Naive thymus-derived CD4-positive, alpha-beta T cell (primary cell): ENCODE measurements around the gene FGFR2. TPM values are rescaled to one million over a fixed set of nuclear protein-coding genes. Genes with fewer than 3 reads are reported as not detected.

Source experiments
- ATAC-seq: fragments of 150-1000 bp; cut with Tn5 transposase; 2 replicates; pipeline ENCODE4 v1.10.0; 2021; ENCODE audit warnings: mild to moderate bottlenecking, moderate library complexity
- CTCF ChIA-PET: fragments of 350-600 bp; sonication (Branson Sonifier 250); formaldehyde crosslinking; loops from one replicate; lab custom pipeline; 2021; ENCODE audit warnings: antibody characterized with exemption; lab: Charles Lee
- POLR2A ChIA-PET: fragments of 350-600 bp; sonication (Branson Sonifier 250); formaldehyde crosslinking; loops from one replicate; lab custom pipeline; 2021; ENCODE audit warnings: antibody characterized with exemption, inconsistent platforms; lab: Charles Lee
- DNase-seq, 9 donors: peaks; one replicate each; pipeline versions ENCODE4 v3.0.0 to v3.0.0-alpha.2; 2020 to 2022; ENCODE audit warnings: mixed read lengths in 1 of 9
- H3K27ac ChIP-seq: one replicate; pipeline ENCODE4 v1.7.0; 2013; ENCODE audit warnings: mild to moderate bottlenecking, low read depth, low read length, moderate library complexity
- H3K27me3 ChIP-seq, 2 donors: one replicate each; pipeline ENCODE4 v1.7.0; 2013; ENCODE audit warnings: low read length in 2 of 2, mild to moderate bottlenecking in 2 of 2, moderate library complexity in 2 of 2; ENCODE audit not compliant: control insufficient read depth in 2 of 2, insufficient read depth in 2 of 2
- H3K36me3 ChIP-seq, 3 experiments: 1 replicate in 2 of 3; 2 replicates in 1 of 3; pipeline ENCODE4 v1.7.0; 2013; ENCODE audit warnings: low read length in 3 of 3, mild to moderate bottlenecking in 3 of 3, moderate library complexity in 1 of 3; ENCODE audit not compliant: insufficient read depth in 3 of 3, control insufficient read depth in 2 of 3
- H3K4me1 ChIP-seq, 2 donors: one replicate each; pipeline ENCODE4 v1.7.0; 2013; ENCODE audit warnings: low read length in 2 of 2, mild to moderate bottlenecking in 2 of 2, moderate library complexity in 1 of 2; ENCODE audit not compliant: control insufficient read depth in 2 of 2, insufficient read depth in 2 of 2
- H3K4me3 ChIP-seq: 2 replicates; pipeline ENCODE4 v1.7.0; 2013; ENCODE audit warnings: mild to moderate bottlenecking, low read length
- H3K9me3 ChIP-seq, 3 experiments: 1 replicate in 2 of 3; 2 replicates in 1 of 3; pipeline ENCODE4 v1.7.0; 2013; ENCODE audit warnings: low read length in 3 of 3; ENCODE audit not compliant: control insufficient read depth in 2 of 3
- H3K27ac Mint-ChIP-seq, 9 donors: one replicate each; pipeline ENCODE4 v1.8.0; 2020 to 2022; ENCODE audit warnings: mixed read lengths in 9 of 9, mild to moderate bottlenecking in 8 of 9, moderate library complexity in 5 of 9, inconsistent platforms in 2 of 9
- H3K27me3 Mint-ChIP-seq, 5 donors: one replicate each; pipeline ENCODE4 v1.8.0; 2021 to 2022; ENCODE audit warnings: mixed read lengths in 5 of 5, mild to moderate bottlenecking in 1 of 5
- H3K36me3 Mint-ChIP-seq, 5 donors: one replicate each; pipeline ENCODE4 v1.8.0; 2020 to 2022; ENCODE audit warnings: mixed read lengths in 5 of 5, mild to moderate bottlenecking in 3 of 5, inconsistent platforms in 1 of 5
- H3K4me1 Mint-ChIP-seq, 7 donors: one replicate each; pipeline ENCODE4 v1.8.0; 2020 to 2022; ENCODE audit warnings: mixed read lengths in 7 of 7, mild to moderate bottlenecking in 3 of 7, inconsistent platforms in 1 of 7
- H3K4me3 Mint-ChIP-seq, 10 donors: one replicate each; pipeline ENCODE4 v1.8.0; 2020 to 2022; ENCODE audit warnings: mild to moderate bottlenecking in 10 of 10, mixed read lengths in 10 of 10, moderate library complexity in 6 of 10, inconsistent platforms in 2 of 10
- H3K9me3 Mint-ChIP-seq, 11 donors: one replicate each; pipeline ENCODE4 v1.8.0; 2020 to 2022; ENCODE audit warnings: mixed read lengths in 11 of 11, mild to moderate bottlenecking in 4 of 11, inconsistent platforms in 1 of 11, moderate library complexity in 1 of 11
- intact Hi-C, 2 donors: fragments of 100-400 bp; cut with micrococcal nuclease; formaldehyde crosslinking; loops; one replicate each; pipeline ENCODE4 v1.15.1; 2023
- polyA plus RNA-seq, 2 donors: library from polyadenylated mRNA; unstranded; fragments of 300-500 nt; fragmentation: Illumina TruSeq; gene quantifications; one replicate each; pipeline ENCODE4 v1.2.3, GENCODE V29; 2021
- total RNA-seq, 6 experiments: library from RNA in 5 of 6; stranded (reverse) in 5 of 6; gene quantifications; 1 replicate in 5 of 6; 2 replicates in 1 of 6; pipeline ENCODE4 v1.2.3 and lab custom pipeline; 2021 to 2026

FGFR2 gene
- total and polyA plus RNA-seq, 7 experiments from 2014 or later, result 0.88 to 1.2 TPM; not detected in 5

DNA sequence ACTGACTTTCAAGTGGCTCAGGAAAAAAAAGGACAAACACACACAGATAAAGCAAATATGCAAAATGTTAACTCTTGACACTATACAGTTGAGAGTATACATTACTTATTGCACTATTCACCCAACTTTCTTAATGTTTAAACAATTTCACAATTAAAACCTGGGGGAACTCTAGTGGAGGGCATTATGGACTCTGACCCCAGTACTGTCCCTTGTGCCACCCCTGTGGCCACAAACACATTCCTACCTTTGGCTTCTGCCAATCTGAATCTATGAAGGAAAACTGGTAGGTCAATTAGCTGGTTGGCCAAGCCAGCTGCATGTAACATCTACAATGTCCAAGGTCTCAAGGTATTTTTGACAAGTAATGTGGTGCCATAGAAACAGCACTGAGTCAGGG is 7.5 kb upstream of the FGFR2 start:
- Mint-ChIP-seq H3K36me3 (no peaks in the 10 kb centered on the region), H3K27ac (no peak overlapping the region), H3K27me3 (peaks cover 15 to 69% (median 46%) of the 10 kb centered on the region in 5 donors), H3K4me3 (no peak overlapping the region), H3K4me1 (peaks cover 0 to 6% (median 0%) of the 10 kb centered on the region in 7 donors), H3K9me3 (no peaks in the 10 kb centered on the region)
- Histone ChIP-seq H3K9me3 (no peaks in the 10 kb centered on the region), H3K4me1 (no peaks in the 10 kb centered on the region), H3K4me3 (no peak overlapping the region), H3K27me3 (no peaks in the 10 kb centered on the region), H3K36me3 (no peaks in the 10 kb centered on the region), H3K27ac (no peak overlapping the region)
- intact Hi-C loops, result no loop called here
- ATAC-seq (no peak), DNase-seq (no peak)
- ChIA-PET POLR2A (no interaction called here), CTCF (no interaction called here)

DNA sequence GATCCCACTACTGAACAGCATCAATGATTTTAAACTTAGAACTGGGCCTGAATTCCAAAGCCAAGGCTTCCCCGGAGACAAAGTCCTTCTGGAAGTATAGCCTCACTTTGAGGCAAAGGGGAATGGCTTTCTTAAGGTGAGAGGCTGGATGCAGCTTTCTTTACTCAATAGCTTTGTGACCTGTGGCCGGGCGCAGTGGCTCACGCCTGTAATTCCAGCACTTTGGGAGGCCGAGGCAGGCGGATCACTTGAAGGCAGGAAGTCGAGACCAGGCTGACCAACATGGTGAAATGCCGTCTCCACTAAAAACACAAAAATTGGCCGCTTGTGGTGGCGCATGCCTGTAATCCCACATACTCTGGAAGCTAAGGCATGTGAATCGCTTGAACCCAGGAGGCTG is 3.2 kb upstream of the FGFR2 start:
- Mint-ChIP-seq H3K27me3 (peaks cover 36 to 61% (median 50%) of the 10 kb centered on the region in 5 donors), H3K27ac (no peak overlapping the region), H3K36me3 (peaks cover 0 to 5% (median 0%) of the 10 kb centered on the region in 5 donors), H3K4me1 (peaks cover 0 to 11% (median 8%) of the 10 kb centered on the region in 7 donors), H3K9me3 (peaks cover 0 to 4% (median 0%) of the 10 kb centered on the region in 11 donors), H3K4me3 (no peak overlapping the region)
- intact Hi-C loops, result no loop called here
- Histone ChIP-seq H3K9me3 (no peaks in the 10 kb centered on the region), H3K36me3 (no peaks in the 10 kb centered on the region), H3K4me1 (no peaks in the 10 kb centered on the region), H3K27ac (no peak overlapping the region), H3K4me3 (no peak overlapping the region), H3K27me3 (peaks cover 0 to 3% of the 10 kb centered on the region in 2 donors)
- ChIA-PET POLR2A (no interaction called here), CTCF (interaction anchor here (0.7 kb wide), 1 partner anchor 48 kb away, joined by 3 read pairs; no protein-coding TSS in a partner anchor)
- DNase-seq (no peak), ATAC-seq (no peak)

DNA sequence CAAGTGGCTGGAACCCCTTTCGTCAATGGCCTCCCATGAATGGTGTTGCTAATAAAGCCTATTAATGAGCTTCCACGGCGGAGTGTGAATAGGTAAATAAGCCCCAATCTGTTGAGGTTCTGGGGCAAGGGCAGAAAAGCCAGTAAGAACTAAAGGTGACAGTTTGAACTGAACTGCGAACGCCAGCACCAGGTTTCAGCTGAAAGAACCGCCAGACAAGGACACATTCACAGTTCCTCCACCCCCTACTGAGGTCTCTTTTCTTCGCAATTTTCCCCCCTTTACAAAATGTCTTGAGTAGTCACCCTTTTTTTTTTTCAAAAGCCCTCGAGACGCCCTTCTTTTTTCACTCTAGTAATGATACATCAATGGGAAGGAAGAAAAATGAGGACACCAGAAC is 2.4 kb upstream of the FGFR2 start:
- no peak overlapping the region for H3K27ac Mint-ChIP-seq
- peaks cover 0 to 5% (median 0%) of the 10 kb centered on the region in 5 donors for H3K36me3 Mint-ChIP-seq
- peaks cover 45 to 64% (median 52%) of the 10 kb centered on the region in 5 donors for H3K27me3 Mint-ChIP-seq
- H3K9me3 Mint-ChIP-seq, result peaks cover 0 to 4% (median 0%) of the 10 kb centered on the region in 11 donors
- H3K9me3 ChIP-seq, result no peaks in the 10 kb centered on the region
- H3K36me3 ChIP-seq, result no peaks in the 10 kb centered on the region
- DNase-seq (no peak), ATAC-seq (no peak)
- H3K4me3 Mint-ChIP-seq, result no peak overlapping the region
- H3K4me1 Mint-ChIP-seq, result peaks cover 0 to 11% (median 8%) of the 10 kb centered on the region in 7 donors
- ChIA-PET POLR2A (no interaction called here), CTCF (no interaction called here)
- peaks cover 0 to 3% of the 10 kb centered on the region in 2 donors for H3K27me3 ChIP-seq
- H3K27ac ChIP-seq, result no peak overlapping the region
- H3K4me1 ChIP-seq, result no peaks in the 10 kb centered on the region
- H3K4me3 ChIP-seq, result no peak overlapping the region
- intact Hi-C loops, result no loop called here

DNA sequence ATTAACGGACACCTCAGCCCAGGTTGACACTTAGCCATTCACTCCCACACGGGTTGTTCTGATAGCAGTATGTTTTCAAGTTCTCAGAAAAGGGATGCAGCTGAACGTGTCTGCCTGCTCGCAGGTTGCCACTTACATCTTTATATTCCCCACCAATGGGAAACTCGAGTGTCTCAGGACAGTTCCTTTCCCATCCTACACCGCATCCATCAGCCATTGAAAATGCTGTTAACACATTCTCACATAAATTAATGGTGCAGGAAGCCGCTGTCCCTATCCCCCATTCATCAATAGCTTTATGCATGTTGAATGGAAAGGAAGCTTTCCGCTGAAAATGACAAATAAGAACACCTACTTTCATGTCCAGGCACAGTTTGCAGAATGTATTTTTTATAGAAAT is 1.7 kb upstream of the FGFR2 start:
- intact Hi-C loops, result no loop called here
- no peak overlapping the region for H3K27ac Mint-ChIP-seq

DNA sequence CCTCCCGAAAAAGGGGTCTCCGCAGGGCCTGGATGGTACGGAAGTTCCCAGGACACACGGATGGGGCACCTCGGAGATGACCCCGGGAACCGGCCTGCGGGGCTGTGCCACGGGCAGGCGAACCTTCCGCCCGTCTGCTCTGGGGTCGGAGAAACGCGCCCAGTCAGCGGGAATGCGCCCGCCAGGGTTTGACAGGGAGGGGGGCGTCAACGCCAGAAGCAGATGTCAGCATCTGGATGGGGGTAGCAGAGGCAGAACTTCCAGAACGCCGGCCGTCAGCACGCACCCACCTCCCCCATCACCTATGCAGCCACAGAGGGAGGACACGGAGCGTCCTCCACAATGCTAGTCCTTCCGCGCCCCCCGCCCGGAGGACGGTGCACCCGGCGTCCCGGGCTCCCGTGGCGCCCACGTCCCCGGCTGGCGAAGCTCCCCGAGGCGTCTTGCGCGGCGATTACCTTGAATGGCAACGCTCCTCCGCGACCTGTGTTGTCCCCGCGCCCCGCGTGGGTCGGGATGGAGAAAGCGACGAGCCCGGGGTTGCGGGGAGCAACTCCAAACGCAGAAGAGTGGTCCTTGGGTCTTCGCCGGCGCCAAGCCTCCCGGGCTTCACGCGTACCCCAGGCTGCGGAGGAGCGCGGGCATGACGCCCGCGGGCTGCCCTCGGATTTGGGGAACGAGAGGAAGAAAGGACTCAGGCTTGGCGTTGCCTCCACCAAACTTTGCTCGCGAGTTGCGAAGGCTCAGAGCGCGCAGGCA is 561 bp downstream of the FGFR2 start:
- Histone ChIP-seq H3K4me1 (no peaks in the 10 kb centered on the region), H3K27me3 (peaks cover 0 to 3% of the 10 kb centered on the region in 2 donors), H3K4me3 (no peak overlapping the region), H3K27ac (no peak overlapping the region), H3K36me3 (no peaks in the 10 kb centered on the region), H3K9me3 (no peaks in the 10 kb centered on the region)
- Mint-ChIP-seq H3K9me3 (peaks cover 0 to 6% (median 0%) of the 10 kb centered on the region in 11 donors), H3K4me3 (peak overlapping the region in 1 of 10 donors; percentile 25), H3K36me3 (peaks cover 0 to 10% (median 0%) of the 10 kb centered on the region in 5 donors), H3K27me3 (peaks cover 56 to 68% (median 59%) of the 10 kb centered on the region in 5 donors), H3K4me1 (peaks cover 0 to 11% (median 8%) of the 10 kb centered on the region in 7 donors), H3K27ac (no peak overlapping the region)
- ChIA-PET POLR2A (no interaction called here), CTCF (no interaction called here)
- DNase-seq (no peak), ATAC-seq (peak; percentile 16)
- intact Hi-C loops, result no loop called here

More for the DNA sequence above, 1.7 kb upstream of the FGFR2 start:
- ATAC-seq (no peak), DNase-seq (no peak)
- Histone ChIP-seq H3K4me1 (no peaks in the 10 kb centered on the region), H3K27ac (no peak overlapping the region), H3K27me3 (peaks cover 0 to 3% of the 10 kb centered on the region in 2 donors), H3K9me3 (no peaks in the 10 kb centered on the region), H3K4me3 (no peak overlapping the region), H3K36me3 (no peaks in the 10 kb centered on the region)
- ChIA-PET POLR2A (no interaction called here), CTCF (no interaction called here)
- Mint-ChIP-seq H3K36me3 (peaks cover 0 to 5% (median 0%) of the 10 kb centered on the region in 5 donors), H3K9me3 (peaks cover 0 to 4% (median 0%) of the 10 kb centered on the region in 11 donors), H3K4me1 (peaks cover 0 to 11% (median 8%) of the 10 kb centered on the region in 7 donors), H3K27me3 (peaks cover 43 to 63% (median 55%) of the 10 kb centered on the region in 5 donors), H3K4me3 (no peak overlapping the region)

DNA sequence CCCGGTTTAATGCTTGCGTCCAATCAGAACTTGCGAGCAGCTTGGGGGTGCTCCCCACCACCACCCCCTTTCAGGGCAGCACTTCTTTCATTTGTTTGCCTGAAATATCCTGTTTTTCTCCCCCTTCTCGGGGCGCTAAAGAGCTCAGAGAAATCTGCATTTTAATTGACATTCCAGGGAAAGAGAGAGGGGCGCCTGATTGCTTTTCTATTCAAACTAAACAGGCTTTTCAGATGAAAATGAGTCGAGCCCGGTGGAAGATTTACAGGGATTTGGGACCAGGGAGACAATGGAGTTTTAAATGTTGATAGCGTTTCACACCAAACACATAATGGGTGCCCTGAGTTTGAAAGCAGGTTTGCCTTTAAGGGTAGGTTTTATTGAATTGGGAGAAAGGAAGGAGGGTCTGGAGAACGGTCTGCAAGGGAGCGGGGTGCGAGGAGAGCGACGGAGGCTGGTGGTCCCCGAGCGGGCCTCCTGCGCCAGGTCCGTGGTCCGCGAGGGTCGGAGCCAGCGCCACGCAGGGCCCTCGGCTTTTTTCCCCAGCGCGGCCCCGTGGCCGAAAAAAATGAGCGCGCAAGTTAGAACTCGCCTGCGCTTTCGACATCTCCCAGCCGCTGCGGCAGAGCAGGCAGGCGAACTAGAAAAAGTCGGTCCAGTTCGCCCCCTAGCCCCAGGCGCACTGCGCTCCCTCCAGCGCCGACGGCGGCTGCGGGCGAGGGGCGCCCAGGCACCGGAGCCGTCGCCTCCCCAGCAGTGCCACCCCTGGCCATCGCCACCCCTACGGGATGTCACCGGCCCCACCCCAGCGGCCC is 1.3 kb downstream of the FGFR2 start:
- no peaks in the 10 kb centered on the region for H3K9me3 ChIP-seq
- H3K27ac Mint-ChIP-seq, result no peak overlapping the region
- no peaks in the 10 kb centered on the region for H3K36me3 ChIP-seq

More for the DNA sequence above, 1.3 kb downstream of the FGFR2 start:
- Mint-ChIP-seq H3K4me3 (peak overlapping the region in 9 of 10 donors; percentile 17 to 70 (median 53)), H3K9me3 (peaks cover 0 to 6% (median 0%) of the 10 kb centered on the region in 11 donors), H3K36me3 (peaks cover 0 to 10% (median 0%) of the 10 kb centered on the region in 5 donors), H3K4me1 (peaks cover 0 to 11% (median 8%) of the 10 kb centered on the region in 7 donors), H3K27me3 (peaks cover 56 to 66% (median 61%) of the 10 kb centered on the region in 5 donors)
- ChIA-PET CTCF (no interaction called here), POLR2A (no interaction called here)
- no peak overlapping the region for H3K27ac ChIP-seq
- H3K27me3 ChIP-seq, result peaks cover 0 to 3% of the 10 kb centered on the region in 2 donors
- intact Hi-C loops, result no loop called here
- no peaks in the 10 kb centered on the region for H3K4me1 ChIP-seq
- DNase-seq (no peak), ATAC-seq (no peak)
- H3K4me3 ChIP-seq, result no peak overlapping the region
